Urinary bladder (tissue), 4 donors: ENCODE measurements around the gene XPR1. TPM values are rescaled to one million over a fixed set of nuclear protein-coding genes. Genes with fewer than 3 reads are reported as not detected.
A peak's percentile ranks its signal among the peaks of the same experiment; 100 is the strongest.

Experiments used
- DNase-seq: peaks from one replicate; pipeline ENCODE4 v3.0.0-alpha.2; 2015; ENCODE audit errors: extremely low spot score
- H3K27ac ChIP-seq: one replicate; pipeline ENCODE4 v1.5.1; 2013; ENCODE audit warnings: low read depth, mild to moderate bottlenecking, moderate library complexity
- H3K36me3 ChIP-seq: one replicate; pipeline ENCODE4 v1.6.1; 2013; ENCODE audit warnings: mild to moderate bottlenecking, moderate library complexity; ENCODE audit not compliant: insufficient read depth
- H3K4me1 ChIP-seq: one replicate; pipeline ENCODE4 v1.6.1; 2013; ENCODE audit warnings: mild to moderate bottlenecking, moderate library complexity; ENCODE audit not compliant: insufficient read depth
- H3K4me3 ChIP-seq: one replicate; pipeline ENCODE4 v1.5.1; 2013; ENCODE audit warnings: low read depth, low read length
- WGBS: extraction: QIAGEN DNeasy Blood & Tissue Kit; methylation state at CpG from one replicate; pipeline ENCODE4 v1.1.7; 2013; 5-methylcytosine and 5-hydroxymethylcytosine counted together
- polyA plus RNA-seq: library from polyadenylated mRNA; stranded (reverse); fragments of 200-250 nt; gene quantifications from one replicate; pipeline ENCODE4 v1.2.3, GENCODE V29; 2013
- total RNA-seq: library from RNA; depleted of rRNA; stranded (reverse); fragments of >200 nt; gene quantifications from one replicate; pipeline ENCODE4 v1.2.3, GENCODE V29; 2014
- donor health status: healthy with polysubstance abuse.
- donor health status: healthy.

XPR1 gene
- total RNA-seq (33.6 TPM), polyA plus RNA-seq (9.9 TPM)

GRCh38 chr1:180631766-180632325 is at the start of gene XPR1:
Gene XPR1 (plus strand): TSS chr1:180632022. CDS start chr1:180632202, 180 bp downstream.
- H3K4me3 ChIP-seq, result peak within 1 kb of the TSS; percentile 79
- no peaks in the 10 kb centered on the region for H3K4me1 ChIP-seq
- no peaks in the 10 kb centered on the region for H3K36me3 ChIP-seq
- peak within 1 kb of the TSS; percentile 89 for H3K27ac ChIP-seq
- under 1% methylated on average over 41 of the region's 41 CpGs for WGBS
- DNase-seq, result peak; percentile 97

DNA sequence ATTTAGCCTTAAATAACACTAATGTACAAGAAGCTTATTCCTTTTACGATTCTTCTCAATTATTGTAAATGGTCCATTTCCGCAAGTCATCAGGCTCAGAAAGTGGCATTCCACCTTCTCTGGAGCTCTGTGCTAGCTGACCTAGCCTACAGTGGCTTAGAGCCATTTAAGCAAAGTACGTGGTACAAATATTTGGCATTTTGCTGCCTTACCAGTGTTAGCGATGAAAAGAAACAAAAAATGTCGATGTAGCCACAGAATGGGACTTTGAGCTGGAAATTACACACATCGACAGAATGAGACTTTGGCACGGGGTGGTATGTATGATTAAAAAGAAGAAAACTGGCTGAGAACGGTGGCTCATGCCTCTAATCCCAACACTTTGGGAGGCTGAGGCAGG is 47.0 kb upstream of the XPR1 start:
- H3K4me1 ChIP-seq, result no peaks in the 10 kb centered on the region
- no peak overlapping the region for H3K27ac ChIP-seq
- no peak overlapping the region for H3K4me3 ChIP-seq
- 95% methylated on average over 8 of the region's 8 CpGs for WGBS
- no peak for DNase-seq
- H3K36me3 ChIP-seq, result no peaks in the 10 kb centered on the region

DNA sequence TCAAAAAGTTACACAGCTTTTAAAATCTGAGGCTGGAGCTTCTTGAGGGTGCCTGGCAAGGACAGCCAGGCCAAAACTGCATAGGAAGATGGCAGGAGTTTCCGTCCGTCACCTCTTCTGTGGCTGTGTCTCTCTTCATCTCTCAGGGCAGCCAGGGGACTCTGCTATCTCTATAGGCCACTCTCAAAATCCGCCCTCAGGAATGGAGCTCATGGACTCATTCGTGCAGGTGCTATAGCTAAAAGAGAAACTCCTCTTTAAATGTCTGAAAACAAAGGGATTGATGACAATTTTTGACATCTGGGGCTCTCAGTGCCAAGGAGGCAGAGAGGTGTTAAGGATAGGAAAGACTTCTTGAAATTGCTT is 45.8 kb upstream of the XPR1 start:
- Histone ChIP-seq H3K4me3 (no peak overlapping the region), H3K27ac (no peak overlapping the region), H3K36me3 (no peaks in the 10 kb centered on the region), H3K4me1 (no peaks in the 10 kb centered on the region)
- DNase-seq, result no peak
- 93% methylated on average over 4 of the region's 4 CpGs for WGBS

DNA sequence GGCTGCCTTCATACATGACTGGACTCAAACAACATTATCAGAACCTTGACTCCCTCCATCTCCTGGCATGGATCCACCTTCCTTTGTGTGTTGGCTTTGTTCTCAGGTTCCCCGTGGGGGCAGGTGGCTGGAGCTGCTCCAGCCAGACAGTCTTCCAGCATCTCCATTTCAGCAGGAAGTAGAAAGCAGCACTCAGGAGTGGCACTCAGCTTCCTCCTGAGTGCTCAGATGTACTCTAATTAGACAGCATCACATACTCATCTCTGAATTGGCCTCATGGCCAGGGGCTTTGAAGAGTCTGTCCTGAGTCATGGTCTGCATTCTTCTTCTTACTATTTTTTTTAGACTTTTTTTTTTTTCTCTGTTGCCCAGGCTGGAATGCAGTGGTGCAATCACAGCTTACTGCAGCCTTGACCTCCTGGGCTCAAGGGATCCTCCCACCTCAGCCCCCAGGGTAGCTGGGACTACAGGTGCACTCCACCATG is 45.1 kb upstream of the XPR1 start:
- 28% methylated on average over 1 of the region's 1 CpG for WGBS
- Histone ChIP-seq H3K4me3 (no peak overlapping the region), H3K27ac (no peak overlapping the region), H3K36me3 (no peaks in the 10 kb centered on the region), H3K4me1 (no peaks in the 10 kb centered on the region)
- DNase-seq, result no peak

- H3K4me1 ChIP-seq, result no peaks in the 10 kb centered on the region
- no peak overlapping the region for H3K27ac ChIP-seq
- no peak overlapping the region for H3K4me3 ChIP-seq
- DNase-seq, result no peak
- 68% methylated on average over 2 of the region's 2 CpGs for WGBS
- H3K36me3 ChIP-seq, result no peaks in the 10 kb centered on the region
These were observed 43.7 kb upstream of the XPR1 start for GRCh38 chr1:180588121-180588520.

DNA sequence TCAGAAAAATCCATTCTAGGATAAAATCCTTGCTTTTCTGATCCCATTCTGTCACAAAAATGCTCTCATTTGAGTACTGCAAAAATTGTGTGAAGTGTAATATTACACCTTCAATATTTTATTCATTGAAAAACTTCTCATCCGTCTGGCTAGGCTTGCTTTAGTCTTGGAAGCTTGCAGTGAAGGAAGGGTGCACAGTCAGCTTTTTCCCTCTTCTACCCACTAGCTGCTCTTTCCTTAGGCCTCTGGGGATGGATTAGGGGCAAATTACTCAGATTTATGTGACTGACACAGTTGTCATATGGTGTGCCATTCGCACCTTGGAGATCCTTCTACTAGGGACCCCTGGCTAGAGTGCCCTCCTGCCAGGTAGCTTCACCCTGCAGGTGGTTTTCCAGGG is 40.9 kb upstream of the XPR1 start:
- no peak for DNase-seq
- no peak overlapping the region for H3K27ac ChIP-seq
- 87% methylated on average over 2 of the region's 2 CpGs for WGBS

GRCh38 chr1:180593382-180593781 is 38.4 kb upstream of the XPR1 start:
- DNase-seq, result no peak
- 78% methylated on average over 3 of the region's 3 CpGs for WGBS
- H3K4me1 ChIP-seq, result no peaks in the 10 kb centered on the region
- no peak overlapping the region for H3K27ac ChIP-seq
- no peaks in the 10 kb centered on the region for H3K36me3 ChIP-seq
- H3K4me3 ChIP-seq, result no peak overlapping the region

More for the DNA sequence above, 40.9 kb upstream of the XPR1 start:
- Histone ChIP-seq H3K4me1 (no peaks in the 10 kb centered on the region), H3K36me3 (no peaks in the 10 kb centered on the region), H3K4me3 (no peak overlapping the region)

GRCh38 chr1:180594723-180595122 is 37.1 kb upstream of the XPR1 start:
- Histone ChIP-seq H3K36me3 (no peaks in the 10 kb centered on the region), H3K4me1 (no peaks in the 10 kb centered on the region), H3K4me3 (no peak overlapping the region), H3K27ac (no peak overlapping the region)
- no peak for DNase-seq
- 88% methylated on average over 6 of the region's 6 CpGs for WGBS

DNA sequence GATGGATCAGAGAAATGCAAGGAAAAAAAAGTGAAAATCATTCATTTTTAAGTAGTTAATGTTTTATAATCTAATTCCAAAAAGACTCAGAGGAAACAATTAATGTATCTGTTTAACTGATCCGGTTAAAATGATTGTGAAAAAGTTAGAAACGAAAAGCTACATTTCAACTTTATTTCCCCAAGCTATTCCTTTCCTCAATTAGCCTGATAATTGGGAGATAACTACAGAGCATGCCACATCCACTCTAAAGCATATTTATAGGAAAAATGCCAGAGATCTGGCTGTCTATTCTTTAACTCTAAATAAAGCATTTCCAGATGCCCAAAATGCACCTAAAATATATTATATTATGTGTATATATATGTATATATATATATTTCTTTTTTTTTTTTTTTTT is 35.9 kb upstream of the XPR1 start:
- DNase-seq, result no peak
- no peaks in the 10 kb centered on the region for H3K4me1 ChIP-seq
- H3K36me3 ChIP-seq, result no peaks in the 10 kb centered on the region
- H3K27ac ChIP-seq, result no peak overlapping the region
- H3K4me3 ChIP-seq, result no peak overlapping the region
- 85% methylated on average over 2 of the region's 2 CpGs for WGBS

- H3K27ac ChIP-seq, result no peak overlapping the region
- H3K4me1 ChIP-seq, result no peaks in the 10 kb centered on the region
- H3K4me3 ChIP-seq, result no peak overlapping the region
- no peaks in the 10 kb centered on the region for H3K36me3 ChIP-seq
- no peak for DNase-seq
These were observed 34.3 kb upstream of the XPR1 start for GRCh38 chr1:180597520-180597919.

DNA sequence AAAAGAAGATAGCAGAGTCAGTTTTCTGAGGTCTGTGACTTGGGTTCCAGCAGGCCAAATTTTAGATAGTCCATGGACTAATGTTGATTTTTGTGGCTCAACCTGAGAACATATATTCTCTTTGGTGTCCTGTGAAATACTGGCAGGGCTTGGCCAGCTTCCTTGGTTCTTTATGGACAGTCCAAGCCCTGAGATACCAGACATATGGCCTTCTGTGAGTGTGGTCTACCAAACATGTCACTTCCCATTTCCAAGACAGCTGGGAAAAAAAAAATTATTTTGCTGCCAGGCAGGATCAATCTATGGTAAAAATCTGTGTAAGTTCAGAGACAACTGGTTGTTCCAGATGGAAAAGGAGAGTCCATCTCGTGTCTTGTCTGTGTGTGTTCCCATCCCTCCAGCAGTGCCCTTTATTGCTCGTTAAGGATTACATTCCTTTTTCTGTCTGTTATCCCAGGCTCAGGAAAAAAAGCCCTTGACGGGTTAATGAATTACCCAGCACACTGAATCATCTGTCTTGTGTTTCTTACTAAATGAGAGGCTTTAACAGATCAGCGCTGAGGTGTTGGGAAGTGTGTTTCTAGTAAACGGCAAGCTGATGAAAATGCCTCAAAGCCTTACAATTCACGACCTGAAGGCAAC is 33.4 kb upstream of the XPR1 start:
- no peak for DNase-seq
- 50% methylated on average over 6 of the region's 6 CpGs for WGBS
- H3K4me1 ChIP-seq, result no peaks in the 10 kb centered on the region
- H3K27ac ChIP-seq, result no peak overlapping the region
- H3K4me3 ChIP-seq, result no peak overlapping the region
- no peaks in the 10 kb centered on the region for H3K36me3 ChIP-seq

- no peak for DNase-seq
- no peak overlapping the region for H3K4me3 ChIP-seq
- no peaks in the 10 kb centered on the region for H3K36me3 ChIP-seq
- whole genome bisulfite sequencing, result 97% methylated on average over 1 of the region's 1 CpG
- H3K4me1 ChIP-seq, result no peaks in the 10 kb centered on the region
- H3K27ac ChIP-seq, result no peak overlapping the region
These were observed 31.5 kb upstream of the XPR1 start for GRCh38 chr1:180600343-180600742.

DNA sequence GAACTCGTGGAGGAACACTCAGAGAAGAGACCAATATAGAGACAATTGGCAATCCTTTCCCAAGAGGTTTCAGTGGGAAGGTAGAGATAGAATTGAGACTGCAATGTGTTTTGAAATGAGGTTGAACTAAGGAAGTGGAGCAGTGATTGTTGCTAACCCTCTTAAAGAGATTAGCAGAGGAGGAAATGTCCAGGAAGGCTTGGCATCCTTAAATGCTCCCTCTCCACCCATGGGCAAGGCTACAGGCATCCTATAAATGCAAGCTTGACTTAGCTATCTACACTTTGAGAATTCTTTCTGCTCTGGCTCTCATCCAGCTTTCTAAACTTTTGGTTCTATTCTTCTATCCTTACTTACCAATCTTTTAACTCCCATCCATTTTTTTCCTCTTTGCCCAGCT is 30.3 kb upstream of the XPR1 start:
- H3K4me3 ChIP-seq, result no peak overlapping the region
- H3K4me1 ChIP-seq, result no peaks in the 10 kb centered on the region
- no peaks in the 10 kb centered on the region for H3K36me3 ChIP-seq
- DNase-seq, result no peak
- no peak overlapping the region for H3K27ac ChIP-seq
- WGBS, result 84% methylated on average over 1 of the region's 1 CpG

DNA sequence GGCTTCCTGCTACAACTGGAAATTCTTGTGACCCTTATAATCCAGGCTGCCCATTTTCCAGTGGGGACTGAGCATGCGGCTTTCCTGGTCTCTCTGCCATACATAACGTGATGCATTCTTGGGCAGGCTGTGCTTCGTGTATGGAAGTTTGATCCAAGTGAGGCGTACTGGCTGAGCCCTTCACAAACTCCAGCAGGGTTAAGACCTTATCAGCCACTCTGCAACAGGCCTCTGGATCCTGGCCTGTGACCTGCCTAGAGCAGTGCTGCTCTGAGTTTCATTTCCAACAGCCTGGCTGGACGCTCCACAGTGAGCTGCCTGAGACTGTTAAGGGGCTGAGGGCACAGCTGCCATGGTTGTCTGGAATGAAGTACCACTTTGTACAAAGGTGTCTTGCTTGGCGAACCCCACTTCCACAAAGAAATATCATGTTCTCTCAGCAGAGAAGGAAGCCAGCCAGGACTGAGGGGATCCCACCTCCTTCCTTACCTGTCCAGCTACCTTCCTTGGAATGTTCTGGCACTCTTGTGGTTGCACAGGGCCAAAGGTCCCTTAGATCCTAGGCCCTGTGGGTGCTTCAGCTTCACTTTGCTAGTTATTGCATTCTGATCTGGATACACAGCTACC is 28.5 kb upstream of the XPR1 start:
- Histone ChIP-seq H3K36me3 (no peaks in the 10 kb centered on the region), H3K27ac (no peak overlapping the region), H3K4me1 (no peaks in the 10 kb centered on the region), H3K4me3 (no peak overlapping the region)
- WGBS, result 85% methylated on average over 6 of the region's 6 CpGs
- DNase-seq, result no peak
